DMS153 treated with DMSO at 0.1 percent for 48 hours (cell line): ENCODE results near the gene PARP2.
"Not testable (repeated sequence)": the region's sequence is repeated elsewhere in the genome, so short reads cannot be mapped to it uniquely, and the experiment has no call there.

Experiments used
- DNase-seq: peaks from one replicate; lab custom pipeline; 2025; ENCODE audit not compliant: unreplicated experiment; lab: John Stamatoyannopoulos, UW

Gene PARP2, protein sequence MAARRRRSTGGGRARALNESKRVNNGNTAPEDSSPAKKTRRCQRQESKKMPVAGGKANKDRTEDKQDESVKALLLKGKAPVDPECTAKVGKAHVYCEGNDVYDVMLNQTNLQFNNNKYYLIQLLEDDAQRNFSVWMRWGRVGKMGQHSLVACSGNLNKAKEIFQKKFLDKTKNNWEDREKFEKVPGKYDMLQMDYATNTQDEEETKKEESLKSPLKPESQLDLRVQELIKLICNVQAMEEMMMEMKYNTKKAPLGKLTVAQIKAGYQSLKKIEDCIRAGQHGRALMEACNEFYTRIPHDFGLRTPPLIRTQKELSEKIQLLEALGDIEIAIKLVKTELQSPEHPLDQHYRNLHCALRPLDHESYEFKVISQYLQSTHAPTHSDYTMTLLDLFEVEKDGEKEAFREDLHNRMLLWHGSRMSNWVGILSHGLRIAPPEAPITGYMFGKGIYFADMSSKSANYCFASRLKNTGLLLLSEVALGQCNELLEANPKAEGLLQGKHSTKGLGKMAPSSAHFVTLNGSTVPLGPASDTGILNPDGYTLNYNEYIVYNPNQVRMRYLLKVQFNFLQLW

DNA sequence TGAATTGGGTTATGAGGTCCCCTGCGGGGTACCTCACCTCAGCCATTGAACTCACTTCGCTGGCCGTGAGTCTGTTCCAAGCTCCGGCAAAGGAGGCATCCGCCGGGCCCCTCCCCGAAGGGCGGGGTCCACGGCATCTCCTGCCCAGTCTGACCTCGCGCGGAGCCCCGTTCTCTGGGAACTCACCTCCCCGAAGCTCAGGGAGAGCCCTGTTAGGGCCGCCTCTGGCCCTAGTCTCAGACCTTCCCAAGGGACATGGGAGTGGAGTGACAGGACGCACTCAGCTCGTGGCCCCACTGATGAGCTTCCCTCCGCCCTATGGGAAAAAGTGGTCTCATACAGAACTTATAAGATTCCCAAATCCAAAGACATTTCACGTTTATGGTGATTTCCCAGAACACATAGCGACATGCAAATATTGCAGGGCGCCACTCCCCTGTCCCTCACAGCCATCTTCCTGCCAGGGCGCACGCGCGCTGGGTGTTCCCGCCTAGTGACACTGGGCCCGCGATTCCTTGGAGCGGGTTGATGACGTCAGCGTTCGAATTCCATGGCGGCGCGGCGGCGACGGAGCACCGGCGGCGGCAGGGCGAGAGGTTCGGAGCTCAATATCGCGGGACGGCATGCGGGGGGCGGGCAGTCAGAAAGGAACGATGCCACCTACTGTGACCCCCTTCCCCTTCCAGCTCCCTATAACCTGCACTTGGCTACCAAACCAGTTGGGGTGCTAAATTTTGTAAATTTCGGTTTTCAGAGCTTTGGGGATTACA, at the start of gene PARP2:
Gene PARP2, plus strand, starts transcription at position 544 of the 770 bp plus-strand sequence. Its CDS starts 7 bp downstream, at position 551.
- peak; percentile 99 for DNase-seq

DNA sequence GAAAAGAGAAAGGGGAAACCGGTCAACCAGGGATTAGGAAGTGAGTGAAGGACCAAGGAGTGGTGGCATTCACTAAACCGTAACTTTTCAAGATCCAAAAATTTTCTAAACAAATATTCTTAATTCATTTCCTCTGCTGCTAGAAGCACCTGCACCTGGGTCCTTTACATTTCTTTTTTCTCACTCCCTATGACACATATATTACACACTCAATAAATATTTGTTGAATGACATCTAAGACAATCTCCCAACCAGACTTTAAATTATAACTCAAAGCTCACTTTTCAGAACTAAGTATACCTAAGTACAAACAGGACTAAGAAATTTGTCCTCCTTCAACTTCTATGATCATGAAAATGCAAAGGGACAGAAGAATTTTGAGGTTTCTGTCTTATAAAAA, 48.8 kb upstream of the PARP2 start:
- DNase-seq: no peak

DNA sequence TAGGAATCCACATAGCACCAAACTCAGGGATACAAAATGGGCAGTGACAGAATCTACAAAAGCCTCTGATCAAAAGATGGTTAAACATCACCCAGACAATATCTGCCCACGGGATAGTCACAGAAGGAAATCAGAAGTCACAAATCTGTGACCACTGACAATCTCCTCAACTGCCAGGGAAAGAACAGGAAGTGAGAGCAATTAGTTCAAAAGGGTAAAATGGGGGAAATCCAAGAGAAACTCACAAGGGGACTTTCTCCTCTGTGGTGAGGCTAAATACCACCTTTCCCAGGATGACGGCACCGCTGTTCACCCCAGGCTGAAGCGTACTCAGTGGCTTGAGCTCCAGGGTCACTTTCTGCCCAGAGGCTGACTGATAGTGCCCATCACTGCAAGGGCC, 48.4 kb upstream of the PARP2 start:
- DNase-seq: no peak

DNA sequence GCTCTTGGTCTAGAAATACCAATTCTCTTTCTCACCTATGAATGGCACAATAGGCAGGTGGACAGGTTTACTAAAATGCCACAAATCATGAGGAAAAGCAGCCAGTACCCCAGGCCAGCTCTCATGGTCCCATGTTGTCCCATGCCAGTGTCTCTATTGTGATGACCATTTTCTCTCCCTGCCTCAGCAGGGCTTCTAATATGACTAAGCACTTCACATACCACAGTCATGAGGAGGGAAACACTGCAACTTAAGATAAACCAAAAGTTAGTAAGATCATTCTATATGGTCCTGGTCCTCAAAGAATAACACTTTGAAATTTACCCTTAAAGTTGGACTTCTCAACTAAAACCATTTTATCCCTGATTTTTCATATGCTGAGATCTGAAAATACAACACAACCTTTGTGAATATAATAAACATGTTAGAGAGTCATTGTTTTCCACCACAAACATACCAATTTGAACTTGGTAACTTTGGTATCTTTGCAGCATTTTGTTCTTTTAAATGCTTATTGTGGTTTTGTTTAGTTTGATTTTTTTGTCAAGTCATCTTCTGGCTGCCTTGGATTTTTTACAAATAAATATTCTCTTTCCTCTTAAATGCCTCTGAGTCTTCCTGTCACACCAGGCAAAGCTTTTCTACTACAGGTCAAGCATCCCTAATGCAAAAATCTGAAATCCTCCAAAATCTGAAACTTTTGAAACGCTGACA, 41.2 kb upstream of the PARP2 start:
- no peak for DNase-seq

DNA sequence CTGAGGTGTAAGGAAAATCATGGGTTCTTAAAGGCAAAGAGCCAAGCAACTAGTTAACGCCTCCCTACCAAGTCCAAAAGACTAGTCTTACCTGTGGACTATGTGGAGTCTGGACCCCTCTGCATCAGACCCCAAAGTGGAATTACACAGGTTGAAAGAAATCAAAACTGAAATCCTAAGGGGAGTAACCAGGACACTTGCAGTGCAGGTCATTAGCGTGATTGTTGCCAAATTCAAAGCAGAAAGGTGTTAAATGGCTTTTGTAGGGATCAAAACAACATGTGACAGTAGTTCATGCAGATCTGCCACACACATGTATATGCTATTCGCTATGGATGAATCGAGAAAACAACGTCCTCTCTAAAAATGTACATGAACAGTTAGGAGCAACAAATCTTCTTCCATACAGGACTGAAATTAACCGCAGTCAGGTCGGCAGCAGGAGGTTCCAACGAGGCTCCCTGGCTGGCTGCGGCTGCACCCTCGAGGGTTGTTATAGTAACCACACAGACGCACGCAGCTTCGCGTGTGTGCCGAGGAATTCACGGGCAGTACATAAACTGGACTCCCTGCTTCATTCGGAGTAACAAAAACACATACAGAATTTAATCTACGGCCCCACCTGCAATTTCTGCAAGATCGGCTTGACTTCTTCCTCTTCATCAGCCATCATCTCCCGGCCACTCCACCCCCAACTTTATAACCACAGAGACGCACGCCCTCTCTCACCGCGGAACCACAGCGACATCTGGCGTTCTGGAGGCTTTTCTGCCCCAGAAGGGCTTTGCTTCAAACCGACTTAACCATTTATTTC, 38.0 kb upstream of the PARP2 start, which contains the start of gene TTC5:
Gene TTC5, minus strand, starts transcription at position 687 of the 814 bp plus-strand sequence. Its CDS starts 14 bp downstream, at position 673.
- DNase-seq: peak; percentile 66

DNA sequence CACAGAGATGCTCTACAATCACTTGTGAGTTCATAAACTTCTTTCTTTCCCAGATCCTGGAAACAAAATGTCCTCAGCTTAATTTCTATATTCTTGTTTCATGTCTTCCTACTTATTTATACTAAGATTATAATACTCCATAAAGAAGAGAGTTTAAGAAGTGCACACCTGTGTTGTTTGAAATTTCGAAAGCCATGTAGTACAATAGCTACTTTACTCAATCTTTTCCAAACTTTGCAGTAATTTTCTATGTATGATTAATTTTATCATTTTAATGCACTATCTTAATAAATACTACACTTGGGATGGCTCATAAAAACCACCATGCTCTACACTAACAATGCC, 37.4 kb upstream of the PARP2 start:
- DNase-seq: no peak

DNA sequence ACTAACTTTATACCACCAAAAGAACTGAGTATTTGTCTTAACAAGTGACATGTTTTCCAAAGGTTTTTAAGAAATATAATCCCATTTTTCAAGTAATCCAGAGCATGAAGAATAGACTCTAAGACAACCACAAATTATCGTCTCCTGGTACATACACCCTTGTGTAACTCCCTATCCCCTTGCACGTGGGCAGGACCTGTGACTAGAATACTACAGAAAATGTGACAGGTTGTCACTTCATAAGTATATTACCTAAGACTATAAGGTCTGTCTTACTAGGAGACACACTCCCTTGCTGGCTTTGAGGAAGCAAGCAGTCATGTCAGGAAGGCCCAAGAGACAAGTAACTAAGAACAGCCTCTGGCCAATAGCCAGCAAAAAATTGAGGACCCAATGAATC, 29.4 kb upstream of the PARP2 start:
- no peak for DNase-seq

DNA sequence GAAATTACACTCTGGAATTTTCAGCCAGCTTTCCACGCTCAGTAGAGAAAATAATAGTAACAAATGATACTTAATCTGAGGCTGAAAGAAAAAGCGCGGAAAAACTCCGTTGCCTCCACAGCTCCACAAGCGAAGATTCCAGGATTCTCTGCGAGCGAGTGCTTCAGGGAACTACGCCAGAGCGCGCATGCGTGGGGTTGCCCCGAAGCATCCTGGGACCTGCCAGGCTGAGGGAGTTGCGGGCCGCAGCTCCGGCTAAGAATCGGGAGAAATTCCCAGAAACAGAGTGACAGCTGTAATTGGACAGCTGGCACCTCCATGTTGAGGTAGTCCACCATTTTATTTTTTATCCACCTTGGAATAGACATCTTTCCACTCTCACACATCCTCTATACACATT, 25.7 kb upstream of the PARP2 start:
- DNase-seq: no peak

DNA sequence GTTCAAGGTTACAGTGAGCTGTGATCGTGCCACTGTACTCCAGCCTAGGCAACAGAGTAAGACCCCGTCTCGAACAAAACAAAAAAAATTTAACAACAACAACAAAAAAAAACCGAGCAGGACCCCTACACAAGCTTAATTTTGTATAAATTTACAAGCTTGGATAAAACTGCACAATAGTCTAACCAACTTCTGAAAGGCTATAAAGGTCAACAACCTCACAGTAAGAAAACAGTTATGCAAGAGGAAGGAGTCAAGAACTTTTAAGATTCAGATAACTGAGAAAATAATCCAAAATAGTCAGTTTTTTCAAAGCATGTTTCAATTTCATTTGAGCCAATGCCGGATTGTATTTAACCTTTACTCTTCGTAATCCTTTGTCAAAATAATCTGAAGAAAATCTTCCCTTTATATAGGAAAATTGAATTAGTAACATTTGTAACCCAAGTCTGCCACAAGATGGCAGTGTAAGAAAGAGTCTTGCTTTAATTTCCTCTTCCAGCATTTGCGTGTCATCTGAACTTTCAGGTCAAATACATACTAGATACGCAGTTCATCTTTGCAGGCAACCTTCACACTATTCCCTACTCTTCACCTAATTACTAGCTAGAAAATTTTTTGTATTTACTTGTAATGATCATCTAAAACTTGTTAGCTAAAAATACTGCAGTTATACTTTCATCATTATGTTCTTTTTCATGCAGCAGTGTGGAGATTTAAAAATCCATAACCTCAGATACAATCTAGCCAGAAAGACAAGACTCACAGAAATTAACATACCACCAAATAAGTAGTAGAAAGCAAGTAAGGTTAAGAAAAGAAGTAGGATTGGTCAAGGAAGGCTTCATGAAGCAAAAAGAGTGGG, 16.2 kb upstream of the PARP2 start:
- DNase-seq: peak; percentile 43

DNA sequence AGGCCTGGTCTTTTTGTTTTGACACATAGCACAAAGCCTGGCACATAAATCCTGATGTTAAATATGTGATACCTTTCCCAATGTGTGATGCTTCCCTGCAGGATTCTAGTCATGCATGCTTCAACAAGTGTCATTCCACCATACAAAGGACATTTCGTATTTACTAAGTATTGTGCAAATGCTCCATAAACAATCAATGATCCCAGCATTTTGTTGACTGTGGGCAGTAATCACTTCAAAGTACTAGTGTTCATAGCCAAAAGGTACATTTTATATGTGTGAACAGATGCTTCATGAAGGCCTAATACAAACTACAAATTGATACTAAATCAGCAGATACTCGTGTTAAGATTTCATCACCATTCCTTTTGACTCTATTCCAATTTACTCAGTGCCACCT, 14.7 kb upstream of the PARP2 start:
- no peak for DNase-seq

DNA sequence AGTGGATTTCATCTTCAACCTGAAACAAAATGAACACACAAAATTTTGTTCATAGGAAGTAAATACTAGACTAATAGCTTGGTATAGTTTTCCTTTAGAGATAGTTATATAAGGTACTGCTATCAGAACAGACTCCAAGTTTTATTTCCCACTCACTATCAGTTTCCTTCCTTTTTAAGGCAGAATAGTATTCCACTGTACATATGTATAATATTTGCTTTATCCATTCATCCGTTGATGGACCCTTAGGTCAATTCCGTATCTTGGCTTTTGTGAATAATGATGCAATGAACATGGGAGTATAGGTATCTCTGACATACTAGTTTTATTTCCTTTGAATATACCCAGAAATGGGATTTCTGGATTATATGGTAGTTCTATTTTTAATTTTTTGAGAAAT, 14.1 kb upstream of the PARP2 start:
- no peak for DNase-seq

DNA sequence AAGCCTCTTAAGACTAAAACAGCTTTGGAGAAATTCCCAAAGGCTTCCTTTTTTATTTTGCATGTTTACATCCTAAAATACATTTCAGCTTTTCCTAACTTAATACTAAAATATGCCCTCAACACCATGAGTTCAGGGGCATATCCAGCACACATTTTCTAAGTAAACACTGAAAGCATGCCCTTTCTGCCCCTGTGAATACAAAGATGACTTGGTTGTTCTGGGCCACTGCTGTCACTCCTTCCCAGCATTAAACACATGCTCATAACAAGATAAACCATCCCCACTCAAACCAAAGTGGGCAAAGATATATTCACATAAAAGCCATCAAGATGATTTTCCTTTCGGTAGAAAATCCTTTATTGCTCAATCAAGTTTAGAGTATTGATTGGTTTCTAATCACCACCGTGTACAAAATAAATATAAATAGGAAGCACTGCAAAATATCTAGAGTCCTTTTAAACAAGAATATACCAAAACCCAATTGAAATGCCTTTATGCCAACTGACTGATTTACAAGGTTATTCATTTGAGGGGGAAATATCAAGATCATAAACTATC, 12.3 kb upstream of the PARP2 start:
- no peak for DNase-seq

DNA sequence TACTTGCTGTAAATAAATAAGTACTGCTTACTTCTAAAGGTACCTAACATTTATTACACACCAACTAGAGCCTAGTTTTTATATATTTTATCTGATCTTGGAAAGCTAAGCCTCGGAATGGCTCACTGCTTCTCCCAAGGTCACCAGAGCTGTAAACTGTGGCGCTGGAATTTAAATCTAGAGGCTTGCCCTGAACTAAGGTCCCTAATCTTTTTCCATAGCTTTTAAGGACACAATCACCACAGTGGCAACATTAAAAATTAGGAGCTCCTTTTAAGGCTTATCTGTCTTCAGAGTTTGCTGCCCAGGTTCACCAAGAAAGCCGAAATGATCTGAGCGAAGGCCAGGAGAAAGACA, 11.0 kb upstream of the PARP2 start:
- no peak for DNase-seq

DNA sequence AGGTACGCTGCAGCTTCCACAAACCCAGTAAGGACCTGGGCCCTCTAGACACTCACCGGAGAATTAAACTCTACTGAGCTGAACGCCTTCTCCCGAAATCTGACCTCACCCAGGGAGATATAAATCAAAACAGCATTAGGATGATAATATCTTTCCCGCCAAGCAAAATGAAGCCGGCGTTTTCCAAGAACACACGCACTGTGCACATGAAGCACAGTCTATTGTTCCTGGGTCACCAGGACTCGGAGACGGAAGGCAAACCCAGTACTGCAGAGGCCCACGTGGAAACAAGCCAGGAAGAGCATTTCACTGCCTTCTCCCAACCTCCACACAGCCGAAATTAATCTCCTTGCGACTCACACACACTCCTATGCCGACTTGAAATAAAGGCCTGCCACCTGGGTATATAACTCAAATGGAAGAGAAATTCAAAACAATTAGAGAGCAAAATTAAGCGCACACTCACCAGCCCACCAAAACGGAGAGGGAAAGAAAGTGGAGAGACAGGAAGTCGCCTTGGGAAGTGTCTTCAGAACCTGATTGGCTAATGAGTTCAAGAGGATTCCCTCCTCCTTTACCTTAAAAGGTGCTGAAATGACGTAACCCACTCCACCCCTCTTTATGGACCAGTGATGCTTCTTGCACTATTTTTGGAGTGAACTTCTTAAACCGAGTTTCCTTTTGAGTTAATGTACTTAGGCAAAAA, 10.5 kb upstream of the PARP2 start, which contains the start of gene CCNB1IP1:
Gene CCNB1IP1, minus strand, starts transcription at position 492 of the 706 bp plus-strand sequence. CDS start 16,756 bp downstream, outside the sequence.
- peak; percentile 83 for DNase-seq

DNA sequence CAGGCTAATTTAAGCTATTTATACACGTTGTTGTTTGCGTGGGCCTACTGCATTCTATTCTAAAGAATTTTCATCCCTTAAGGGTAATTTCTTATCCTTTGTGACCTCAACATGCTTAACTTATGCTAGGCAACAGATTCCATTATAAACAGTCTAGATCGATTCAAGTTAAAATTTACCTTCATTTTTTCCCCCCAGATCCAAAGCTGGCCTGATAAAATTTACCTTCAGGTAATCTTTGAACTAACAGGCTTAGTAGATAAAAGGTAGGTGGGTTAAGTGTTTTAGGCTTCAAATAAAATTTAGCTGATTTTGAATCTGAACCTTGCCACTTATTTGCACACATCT, 10.0 kb upstream of the PARP2 start:
- DNase-seq: no peak

DNA sequence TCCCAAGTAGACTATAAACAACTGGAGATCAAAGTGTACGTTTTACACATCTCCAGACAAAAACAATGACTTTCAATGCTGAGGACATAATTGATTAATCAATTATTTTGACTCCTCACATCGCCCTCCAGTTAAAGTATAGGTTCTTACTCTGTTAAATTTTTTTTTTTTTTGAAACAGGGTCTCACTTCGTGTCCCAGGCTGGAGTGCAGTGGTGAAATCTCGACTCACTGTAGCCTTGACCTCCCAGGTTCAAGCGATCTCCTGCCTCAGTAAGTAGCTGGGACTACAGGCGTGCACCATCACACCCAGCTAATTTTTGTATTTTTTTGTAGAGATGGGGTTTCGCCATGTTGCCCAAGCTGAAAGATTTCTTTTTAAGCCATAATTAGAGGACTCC, 9.4 kb upstream of the PARP2 start:
- DNase-seq: no peak

DNA sequence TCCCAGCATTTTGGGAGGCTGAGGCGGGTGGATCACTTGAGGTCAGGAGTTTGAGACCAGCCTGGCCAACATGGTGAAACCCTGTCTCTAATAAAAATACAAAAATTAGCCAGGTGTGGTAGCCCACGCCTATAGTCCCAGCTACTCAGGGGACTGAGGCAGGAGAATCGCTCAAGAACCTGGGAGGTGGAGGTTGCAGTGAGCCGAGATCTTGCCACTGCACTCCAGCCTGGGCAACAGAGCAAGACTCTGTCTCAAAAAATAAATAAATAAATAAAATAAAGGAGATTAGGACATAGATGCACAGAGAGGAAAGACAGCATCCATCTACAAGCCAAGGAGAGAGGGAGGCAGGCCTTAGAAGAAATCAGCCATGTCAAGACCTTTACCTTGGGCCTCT, 2.4 kb upstream of the PARP2 start:
- not testable (repeated sequence) for DNase-seq

DNA sequence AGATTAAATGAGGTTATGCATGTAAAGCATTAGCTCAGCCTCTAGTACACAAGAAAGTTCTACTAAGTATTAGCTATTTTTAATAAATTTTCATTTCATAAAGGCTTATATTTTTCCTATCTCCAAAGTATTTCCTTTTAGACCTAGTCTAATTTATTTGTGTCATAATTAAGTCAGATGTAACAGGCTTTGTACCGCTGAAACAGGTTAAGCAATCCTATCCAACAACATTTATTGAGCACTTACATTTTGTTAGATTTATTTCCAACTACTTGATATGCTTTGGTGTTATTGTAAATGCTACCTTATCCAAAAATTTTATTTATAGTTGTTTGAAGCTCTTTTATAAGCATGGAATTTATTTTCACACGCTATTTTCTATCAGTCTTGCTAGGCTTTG, 1.8 kb upstream of the PARP2 start:
- DNase-seq: no peak

DNA sequence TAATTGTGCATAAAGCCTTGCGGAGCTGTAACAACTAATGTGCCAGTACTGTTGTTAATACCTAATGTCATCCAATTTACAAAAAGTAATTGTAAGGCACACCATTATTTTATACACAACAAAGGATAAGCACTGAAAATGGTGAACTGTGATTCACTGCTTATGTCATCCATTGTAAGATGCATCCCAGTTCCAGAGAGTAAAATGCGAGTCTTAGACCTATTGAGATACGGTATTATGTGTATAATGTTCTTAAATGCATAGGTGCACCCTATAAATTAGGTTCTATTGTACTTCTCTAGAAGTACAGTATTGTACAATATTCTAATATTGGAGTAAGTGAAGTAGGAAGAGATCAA, 406 bp downstream of the PARP2 start:
- no peak for DNase-seq
